GM18502 (cell line): ENCODE data around the gene SLC22A23.

Experiments
- ATAC-seq: cut with Tn5 transposase; IDR thresholded peaks from one replicate; pipeline ENCODE4 v1.9.1; 2021; ENCODE audit warnings: mild to moderate bottlenecking; ENCODE audit not compliant: unreplicated experiment, poor library complexity

Gene SLC22A23

DNA sequence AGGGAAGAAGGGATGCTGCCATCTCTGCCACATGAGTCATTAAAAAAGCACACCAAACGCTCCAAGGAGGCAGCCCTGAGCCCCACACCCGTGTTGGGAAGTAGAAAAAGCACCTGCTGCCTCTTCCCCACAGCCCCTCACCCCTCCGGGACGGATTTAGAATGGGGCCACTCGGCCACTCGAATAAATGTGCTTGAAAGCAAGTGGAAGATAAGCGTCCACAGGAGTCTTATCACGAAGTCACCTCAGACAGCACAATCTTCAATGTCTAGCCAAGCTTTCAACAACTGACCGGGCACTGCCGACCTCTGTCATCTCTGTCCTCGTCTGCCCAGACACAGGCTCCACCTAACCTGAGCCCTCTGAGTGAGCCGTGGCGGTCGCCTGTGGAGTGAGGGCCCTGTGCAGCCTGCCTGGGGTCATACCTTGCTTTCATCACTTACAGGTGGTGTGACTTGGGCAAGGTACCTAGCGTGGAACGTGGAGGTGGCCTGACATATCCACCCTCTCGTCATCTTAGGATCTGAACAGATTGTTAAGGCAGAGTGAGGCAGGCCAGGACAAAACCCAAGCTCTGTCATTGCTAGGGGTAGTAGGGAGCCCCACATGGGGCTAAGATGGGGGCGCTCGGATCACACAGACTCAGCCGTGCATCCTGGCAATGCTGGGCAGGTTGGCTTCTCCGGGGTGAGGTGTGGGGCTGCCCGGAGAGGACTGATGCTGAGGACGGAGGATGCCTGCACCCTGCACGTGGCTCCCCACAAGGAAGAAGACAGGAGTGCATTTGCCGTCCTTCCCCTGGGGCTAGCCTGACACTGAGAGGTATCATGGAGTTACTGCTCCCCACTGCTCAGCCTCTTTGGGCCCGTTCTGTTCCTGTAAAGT lies 163.3 kb downstream of the SLC22A23 start:
- no peak for ATAC-seq

DNA sequence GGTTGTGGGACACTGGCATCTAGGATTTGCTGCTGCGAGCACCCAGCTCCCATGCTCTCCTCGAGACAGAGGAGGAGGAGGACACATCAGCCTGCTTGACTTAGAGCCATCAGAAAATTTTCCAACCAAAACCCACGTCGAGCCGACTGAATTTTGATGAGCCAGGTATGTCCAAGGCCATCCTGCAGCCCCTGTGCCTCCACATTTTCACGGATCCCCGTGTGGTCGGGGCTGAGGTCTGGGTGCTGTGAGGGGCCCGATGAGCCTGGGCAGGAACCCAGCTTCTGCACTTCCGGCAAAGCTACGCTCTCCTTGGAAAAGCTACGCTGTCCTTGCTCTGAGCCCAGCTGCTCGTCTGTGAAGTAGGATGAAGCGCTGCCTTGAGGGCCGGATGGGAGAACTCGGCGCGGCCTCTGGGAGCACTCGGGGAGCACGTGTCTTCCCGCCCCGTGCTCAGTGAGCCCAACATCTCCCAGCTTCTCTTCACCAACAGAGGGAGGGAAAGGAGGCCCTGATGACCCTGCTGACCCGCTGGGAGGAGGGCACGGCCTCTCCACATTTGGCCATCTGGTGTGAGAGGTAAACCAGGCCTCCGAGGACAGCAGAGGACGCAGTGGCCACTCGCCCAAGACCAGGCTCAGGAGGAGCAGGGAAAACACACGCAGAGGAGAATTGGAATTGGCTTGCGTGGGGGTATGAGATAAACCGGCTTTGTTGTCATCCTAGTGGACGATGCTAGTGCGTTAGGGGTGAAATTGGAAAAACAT lies 164.2 kb downstream of the SLC22A23 start:
- no peak for ATAC-seq

DNA sequence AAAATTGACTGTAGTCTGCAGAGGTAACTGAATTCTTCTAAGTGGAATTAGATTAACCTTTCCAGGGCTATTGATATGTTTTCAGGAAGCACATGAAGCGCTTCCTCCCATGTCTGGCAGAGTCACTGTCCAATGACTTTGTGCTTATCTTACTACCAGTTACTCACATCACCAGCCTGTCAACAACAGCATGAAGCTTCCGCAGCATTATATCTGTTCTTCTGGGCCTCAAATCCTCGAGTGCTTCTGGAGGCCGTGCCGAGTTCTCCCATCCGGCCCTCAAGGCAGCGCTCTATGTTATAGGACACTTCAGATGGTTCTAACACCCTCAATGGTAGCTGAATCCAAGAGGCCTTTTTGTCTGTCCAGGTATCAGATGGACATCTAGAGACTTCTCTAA lies 164.9 kb downstream of the SLC22A23 start:
- no peak for ATAC-seq

DNA sequence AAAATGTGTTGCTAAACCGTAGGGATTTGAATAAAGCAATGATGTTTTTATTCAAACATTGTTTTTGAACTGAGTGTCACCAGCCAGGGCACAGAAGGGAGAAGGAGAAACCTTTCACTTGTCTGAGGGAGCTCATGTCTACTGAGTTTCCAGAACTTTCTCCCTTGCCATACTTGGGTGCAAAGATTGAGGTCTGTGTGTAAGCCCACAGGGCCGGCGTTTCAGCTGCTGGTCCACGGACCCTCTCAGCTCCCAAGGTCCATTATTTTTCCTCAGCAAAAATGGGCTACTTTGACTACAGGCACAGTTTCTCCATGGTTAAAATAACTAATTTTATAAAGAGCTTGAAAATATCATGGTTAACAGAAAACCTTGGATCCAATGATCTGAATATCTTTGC lies 165.5 kb downstream of the SLC22A23 start:
- no peak for ATAC-seq

DNA sequence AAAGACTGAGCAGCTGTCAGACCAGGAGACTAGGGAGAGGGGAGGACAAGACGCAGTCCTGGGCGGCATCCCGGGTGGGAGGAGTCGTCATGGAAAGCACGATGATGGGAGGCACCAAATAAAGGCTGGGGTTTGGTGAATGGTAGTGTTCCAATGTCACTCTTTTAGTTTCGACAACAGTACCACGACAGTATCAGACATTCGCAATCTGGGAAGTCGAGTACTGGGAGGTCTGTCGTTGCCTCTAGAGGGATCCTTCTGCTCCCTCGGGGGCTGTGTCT lies 166.0 kb downstream of the SLC22A23 start:
- ATAC-seq, result no peak

DNA sequence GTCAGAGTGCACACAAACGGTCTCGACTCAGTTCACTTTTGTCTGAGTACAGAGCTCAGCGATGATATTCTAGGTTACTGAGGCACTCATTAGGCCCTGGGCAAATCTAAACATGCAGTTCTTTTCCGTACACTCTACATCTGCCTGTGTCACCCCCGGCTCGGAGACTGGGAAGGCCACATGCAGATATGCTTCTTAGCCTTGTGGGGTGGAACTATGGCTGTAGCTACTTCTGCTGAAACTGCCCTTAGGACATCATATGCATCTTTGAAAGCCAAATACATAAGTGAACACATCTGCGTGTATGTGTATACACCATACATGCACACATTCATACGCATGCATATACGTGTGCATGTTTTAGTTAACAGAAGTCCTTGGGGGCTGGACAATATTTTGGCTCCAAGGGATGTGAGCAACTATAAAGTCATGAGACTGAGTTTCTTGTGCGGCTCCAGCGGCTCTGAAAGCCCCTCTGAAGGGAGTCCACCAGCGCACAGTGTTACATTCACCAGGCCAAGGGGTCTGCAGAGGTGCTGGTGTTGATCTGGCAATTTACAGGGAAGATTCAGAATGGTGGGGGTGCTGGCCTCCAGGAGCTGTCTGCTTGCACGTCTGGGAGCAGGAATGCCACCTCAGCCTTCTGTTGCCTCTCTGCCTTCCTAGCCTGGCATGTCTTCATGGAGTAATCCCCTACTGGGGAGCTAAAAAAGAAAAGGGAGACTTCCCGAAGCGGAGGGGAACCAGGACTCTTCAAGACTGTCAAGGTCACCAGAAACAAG lies 166.5 kb downstream of the SLC22A23 start:
- ATAC-seq, result no peak

DNA sequence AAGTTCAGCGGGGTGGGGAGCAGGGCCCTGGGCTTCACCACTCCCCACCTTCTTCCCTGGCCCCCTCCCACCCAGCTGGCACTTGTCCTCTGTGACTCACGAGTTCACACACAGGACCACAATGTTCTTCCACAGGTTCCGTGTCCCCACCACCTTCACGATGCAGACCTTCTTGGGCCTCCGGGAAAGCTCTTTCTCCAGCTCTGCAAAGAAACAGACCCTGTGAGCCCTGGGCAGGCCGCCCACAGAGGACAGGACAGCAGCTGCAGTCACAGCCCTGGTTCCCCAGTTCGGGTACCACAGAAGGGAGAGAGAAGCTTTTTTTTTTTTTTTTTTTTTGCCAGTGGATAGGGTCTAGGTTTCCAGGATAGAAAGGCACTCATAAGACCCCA lies 167.2 kb downstream of the SLC22A23 start:
- ATAC-seq, result no peak

DNA sequence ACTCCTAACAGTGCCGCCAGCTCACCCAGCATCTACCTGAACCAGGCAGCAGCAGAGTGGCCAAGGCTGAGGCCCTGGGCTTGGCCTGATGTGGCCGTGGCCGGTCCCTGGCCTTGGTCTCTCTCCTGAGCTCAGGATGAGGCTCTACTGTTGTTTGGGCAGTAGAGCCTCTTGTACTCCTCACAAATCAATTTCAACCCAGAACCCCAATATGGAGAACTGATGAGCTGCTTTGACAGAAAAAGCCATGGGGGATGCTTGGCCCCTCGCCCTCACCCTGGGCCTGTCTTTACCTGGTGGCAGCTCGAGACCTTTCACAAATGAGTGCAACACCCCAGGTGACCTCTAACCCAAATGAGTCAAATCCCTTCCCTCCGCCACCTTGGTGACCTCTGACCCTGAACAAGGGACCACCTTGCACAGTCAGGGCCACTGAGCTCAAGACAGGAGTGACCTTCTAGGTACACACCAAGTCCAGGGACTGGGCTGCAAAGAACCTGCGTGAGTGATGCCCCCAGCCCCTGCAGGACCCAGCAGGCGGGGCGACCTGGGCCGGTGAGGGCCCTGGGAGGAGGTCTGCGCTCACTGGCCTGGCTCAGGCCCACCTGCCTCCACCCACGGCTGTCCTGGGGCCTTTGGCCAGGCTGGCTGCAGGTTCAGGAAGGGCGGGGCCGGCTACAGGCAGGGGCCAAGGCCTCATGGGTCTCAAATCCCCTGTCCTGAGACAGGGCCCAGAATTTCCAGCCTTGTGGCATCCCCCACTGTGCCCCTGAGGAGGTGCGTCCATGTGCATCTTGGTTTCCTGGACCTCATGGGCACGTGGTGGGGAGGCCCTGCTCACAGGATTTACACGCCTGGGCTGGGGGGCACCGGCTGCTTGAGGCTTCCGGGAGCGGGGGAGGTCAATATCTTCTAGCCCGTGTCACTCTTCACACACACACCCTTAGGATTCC lies 167.9 kb downstream of the SLC22A23 start:
- ATAC-seq, result no peak

DNA sequence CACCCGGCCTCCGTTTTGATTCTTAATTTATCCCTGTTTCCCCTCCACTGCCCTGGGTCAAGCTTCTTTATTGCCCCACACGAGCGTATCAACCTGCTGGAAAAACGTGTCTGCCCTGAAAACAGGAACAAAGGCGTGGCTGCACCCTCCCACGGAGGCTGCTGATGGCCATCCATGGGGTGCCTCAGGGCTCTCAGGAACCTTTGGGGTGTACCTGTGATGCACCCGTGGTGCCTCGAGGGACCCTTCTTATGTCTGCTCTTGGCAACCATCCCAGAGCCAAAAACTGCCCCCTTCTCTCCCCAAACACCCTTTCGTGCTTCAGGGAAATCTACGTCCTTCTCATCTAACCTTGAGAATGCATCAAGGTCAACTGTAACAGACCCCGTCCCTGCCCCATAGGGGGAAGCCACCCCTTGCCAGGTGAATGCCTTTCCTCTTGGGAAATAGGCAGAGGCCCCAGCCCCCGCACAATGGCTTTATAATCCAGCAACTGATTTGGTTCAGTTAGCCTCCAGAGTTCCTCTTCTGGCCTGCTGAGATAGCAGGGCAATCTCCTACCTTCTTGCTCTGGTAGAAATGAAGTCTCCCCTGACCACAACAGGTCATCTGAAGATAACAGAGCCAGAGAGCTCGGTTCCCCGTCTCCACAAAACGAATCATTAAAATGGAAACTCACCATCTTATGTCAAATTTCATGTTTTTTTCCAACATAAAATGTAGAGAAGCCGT lies 168.7 kb downstream of the SLC22A23 start:
- ATAC-seq, result no peak

DNA sequence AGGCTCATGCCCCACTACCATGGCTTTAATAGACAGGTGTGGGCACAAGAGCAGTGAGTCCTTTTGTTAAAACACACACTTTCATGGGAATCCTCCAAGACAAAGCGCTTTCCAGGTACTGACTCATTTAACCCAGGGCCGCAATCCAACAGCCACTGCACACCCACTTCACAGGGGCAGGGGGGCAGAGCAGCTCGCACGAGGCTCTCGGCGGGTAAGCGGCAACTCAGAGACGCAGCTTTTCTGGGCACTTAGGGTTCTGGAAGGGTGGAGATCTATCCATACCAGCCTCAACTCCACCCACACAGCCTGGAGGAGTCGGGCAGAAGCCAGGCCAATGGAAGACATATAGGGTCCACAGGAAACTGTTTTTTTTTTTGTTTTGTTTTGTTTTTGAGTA lies 169.5 kb downstream of the SLC22A23 start:
- ATAC-seq, result no peak

DNA sequence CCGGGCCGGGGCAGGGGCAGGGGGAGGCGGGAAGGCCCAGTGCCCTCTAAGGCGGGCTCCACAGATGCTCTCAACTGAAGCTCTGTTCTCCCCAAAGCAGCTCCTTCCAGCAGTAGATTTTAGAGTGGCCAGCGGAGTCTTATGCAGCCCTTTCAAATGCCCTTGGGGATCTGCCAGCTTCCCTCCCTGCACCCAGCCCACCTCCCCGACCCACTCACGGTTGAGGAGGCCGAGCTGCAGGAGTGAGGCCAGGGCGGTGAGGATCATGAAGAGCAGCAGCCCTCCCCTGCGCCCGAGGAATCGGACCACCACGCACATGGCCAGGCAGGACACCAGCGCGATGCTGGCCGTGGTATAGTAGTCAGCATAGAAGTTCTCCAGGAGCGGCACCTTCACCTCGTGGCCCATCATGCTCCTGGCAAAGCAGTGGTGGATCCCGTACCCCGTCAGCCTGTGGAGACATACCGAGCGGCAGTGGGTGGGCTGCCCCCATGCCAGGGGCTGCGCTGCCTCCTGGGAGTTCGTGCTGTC lies 170.1 kb downstream of the SLC22A23 start:
- ATAC-seq, result no peak

DNA sequence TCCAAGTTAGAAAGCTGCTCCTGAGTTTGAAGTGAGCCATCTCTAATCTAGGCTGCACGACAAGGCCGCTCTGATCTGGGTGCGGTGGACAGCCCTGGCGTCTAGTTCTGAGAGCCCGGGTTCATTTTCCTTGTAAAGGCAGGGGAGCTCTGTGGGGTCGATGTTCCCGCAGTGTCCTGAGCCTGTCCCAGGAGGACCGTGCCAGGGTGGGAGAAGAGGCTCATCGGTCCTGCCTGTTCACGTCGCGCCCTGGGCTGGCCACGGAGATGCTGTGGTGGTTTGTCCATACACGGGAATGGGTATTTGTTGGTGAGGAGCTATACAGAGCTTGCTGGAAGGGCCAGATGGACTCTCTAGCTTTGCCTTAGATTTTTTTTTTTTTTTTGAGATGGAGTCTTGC lies 171.1 kb downstream of the SLC22A23 start:
- no peak for ATAC-seq

DNA sequence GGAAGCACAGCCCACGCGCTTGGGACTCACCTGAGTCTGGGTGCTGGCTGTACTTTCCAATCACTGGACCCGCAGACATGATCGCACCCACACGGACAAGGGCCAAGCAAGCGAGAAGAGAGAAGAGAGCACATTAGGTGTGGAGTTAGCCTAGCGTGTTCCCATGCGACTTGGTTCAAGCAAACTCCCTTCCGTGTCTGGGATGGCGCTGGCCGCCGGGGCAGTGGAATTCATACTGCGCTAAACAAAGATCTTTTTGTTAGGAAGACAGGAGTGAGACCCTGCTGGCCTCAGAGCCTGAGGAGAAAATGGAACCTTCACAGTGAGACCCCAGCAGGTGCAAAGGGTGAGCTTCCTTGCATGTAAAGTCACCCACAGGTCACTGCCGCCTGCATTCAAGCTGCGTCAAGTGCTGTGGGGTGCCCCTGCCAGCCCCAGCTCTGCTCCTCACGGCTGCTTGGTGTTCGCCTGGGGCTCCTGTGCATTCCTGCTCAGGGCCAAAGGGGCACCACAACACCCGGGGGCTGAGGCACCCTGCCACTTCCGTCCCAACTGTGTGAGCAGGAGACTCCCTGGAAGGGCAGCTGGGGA lies 171.7 kb downstream of the SLC22A23 start:
- ATAC-seq, result no peak

DNA sequence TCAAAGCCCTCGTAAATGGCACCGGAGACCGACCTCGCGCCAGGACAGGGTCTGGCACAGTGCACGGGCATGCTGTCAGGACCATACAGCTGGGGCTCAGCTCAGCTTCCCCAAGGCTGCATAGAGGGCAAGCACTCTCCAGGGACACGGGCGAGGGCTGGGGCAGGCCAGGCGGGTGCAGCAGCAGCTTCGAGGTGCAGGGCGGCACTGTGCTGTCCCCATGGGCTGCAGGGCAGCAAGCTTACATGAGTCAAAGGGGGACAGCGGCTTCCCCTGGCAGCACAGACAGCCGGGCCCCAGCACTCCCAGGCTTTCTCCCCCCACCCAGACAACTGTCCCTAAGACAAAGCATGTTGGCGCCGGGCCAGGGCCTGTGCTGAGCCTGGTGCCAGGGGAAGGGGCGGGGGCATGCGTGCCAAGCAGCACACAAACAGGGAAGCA lies 172.4 kb downstream of the SLC22A23 start:
- ATAC-seq, result no peak

DNA sequence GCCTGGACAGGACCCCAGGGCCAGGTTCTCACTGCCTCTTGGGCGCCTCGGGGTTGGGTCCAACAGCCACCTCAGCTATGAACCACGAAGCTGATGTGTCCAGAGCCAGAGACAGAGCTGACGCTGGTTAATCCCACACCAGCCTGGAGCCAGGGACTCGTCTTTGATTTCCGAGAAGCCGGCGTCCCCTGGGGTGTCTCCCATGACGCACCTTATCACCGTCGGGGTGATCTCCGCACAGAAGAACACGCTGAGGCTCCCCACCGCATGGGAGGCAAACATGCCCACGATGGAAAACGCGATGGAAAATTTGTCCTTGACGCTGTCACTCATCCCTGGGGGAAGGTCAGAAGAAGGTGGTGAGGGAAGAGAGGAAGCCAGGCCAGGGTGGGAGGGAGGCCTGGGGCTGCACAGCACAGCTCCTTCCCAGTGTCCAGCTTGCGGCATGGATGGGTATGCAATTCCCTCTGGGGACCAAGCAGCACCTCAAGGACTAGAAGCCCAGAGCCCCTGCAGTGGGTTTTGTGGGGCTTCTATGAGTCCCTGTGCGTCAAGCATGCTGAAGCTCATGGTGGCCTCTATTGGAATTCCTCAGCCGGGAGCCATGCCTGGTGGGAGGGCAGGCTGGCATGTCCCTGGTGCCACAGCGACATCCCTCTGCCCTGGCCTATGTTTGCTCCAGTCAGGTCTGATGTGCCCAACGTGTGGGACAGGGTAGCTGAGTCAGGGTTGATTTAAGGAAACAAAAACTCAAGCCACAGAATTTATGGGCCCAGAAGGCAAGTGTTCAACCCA lies 173.0 kb downstream of the SLC22A23 start:
- no peak for ATAC-seq

DNA sequence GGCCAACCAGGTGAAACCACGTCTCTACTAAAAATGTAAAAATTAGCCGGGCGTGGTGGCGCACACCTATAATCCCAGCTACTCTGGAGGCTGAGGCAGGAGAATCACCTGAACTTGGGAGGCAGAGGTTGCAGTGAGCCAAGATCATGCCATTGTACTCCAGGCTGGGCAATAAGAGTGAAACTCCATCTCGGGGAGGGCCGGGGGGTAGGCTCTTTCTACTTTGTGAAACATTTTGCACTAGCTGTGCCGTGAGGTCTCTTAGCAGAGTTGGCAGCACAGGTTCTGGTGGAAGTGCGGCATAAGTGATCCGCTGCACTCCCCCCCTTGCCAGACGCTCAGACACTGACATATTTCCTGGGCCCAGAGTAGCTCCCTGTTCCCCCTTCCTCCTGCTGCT lies 173.6 kb downstream of the SLC22A23 start:
- ATAC-seq, result no peak

DNA sequence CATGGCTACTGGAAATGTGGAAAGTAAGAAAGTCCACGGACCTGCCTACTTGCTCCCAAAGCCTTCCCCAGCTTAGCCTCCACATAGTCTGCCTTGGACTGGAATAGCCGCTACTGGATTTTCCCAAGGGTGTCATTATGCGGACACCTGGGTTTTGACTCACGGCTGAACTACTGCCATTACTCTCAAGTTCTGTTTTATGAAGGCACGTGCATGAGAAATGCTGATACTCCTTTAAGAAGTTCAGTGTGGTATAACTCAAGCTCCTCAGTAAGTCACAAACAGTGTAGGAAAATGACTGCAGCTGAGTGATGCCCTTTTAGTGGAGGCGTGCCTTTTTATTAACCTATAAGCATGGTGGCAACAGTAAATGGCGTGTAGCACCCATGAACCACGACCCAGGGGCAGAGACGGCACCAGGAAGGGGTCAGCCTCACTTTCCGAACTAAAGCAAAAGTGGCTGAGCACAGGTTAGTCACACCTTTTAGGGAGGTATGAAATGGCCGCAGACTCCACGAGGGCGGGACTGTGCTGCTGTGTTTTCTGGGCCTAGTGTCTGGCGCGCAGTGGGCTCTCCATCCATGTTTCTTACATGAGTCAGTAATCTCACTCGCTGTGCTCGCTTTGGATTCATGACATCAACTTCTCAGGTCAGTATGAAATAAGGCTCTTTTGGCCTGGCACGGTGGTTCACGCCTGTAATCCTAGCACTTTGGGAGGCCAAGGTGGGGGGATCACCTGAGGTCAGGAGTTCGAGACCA lies 174.2 kb downstream of the SLC22A23 start:
- no peak for ATAC-seq
